Ovary (tissue), 9 donors: ENCODE results near the gene TARS3. TPM values are rescaled to one million over a fixed set of nuclear protein-coding genes. Genes with fewer than 3 reads are reported as not detected.

ENCODE experiments used
- DNase-seq, 5 donors: peaks; one replicate each; pipeline ENCODE4 v3.0.0-alpha.2; 2019 to 2020
- H3K27ac ChIP-seq, 2 donors: fragments of 200-600 bp; one replicate each; pipeline versions ENCODE4 v1.5.1 to v1.8.0; 2019 to 2022
- H3K27me3 ChIP-seq: fragments of 200-600 bp; one replicate; pipeline ENCODE4 v1.8.0; 2022
- H3K36me3 ChIP-seq: fragments of 200-600 bp; sonication (generic); one replicate; pipeline ENCODE4 v1.5.1; 2019
- H3K4me1 ChIP-seq: one replicate; pipeline ENCODE4 v1.8.1; 2013; ENCODE audit warnings: mild to moderate bottlenecking, moderate library complexity; ENCODE audit not compliant: insufficient read depth
- H3K4me3 ChIP-seq: fragments of 200-600 bp; sonication (generic); one replicate; pipeline ENCODE4 v1.5.1; 2017
- H3K9me3 ChIP-seq, 2 donors: fragments of 200-600 bp in 1 of 2; sonication (generic) in 1 of 2; one replicate each; pipeline versions ENCODE4 v1.5.1 to v1.8.1; 2013 to 2019; ENCODE audit warnings: mild to moderate bottlenecking in 1 of 2, moderate library complexity in 1 of 2
- EP300 ChIP-seq: sonication (generic); formaldehyde crosslinking; IDR thresholded peaks from one replicate; pipeline ENCODE4 v1.6.1; 2017; ENCODE audit warnings: antibody characterized with exemption
- POLR2A ChIP-seq: fragments of 450-650 bp; IDR thresholded peaks from one replicate; pipeline ENCODE4 v1.6.1; 2017; ENCODE audit warnings: antibody characterized with exemption, mild to moderate bottlenecking, moderate library complexity
- WGBS, 3 donors: extraction: QIAGEN DNeasy Blood & Tissue Kit in 1 of 3; methylation state at CpG; one replicate each; pipeline versions ENCODE4 v1.1.5 to v1.1.7; 2013 to 2017; 5-methylcytosine and 5-hydroxymethylcytosine counted together
- intact Hi-C, 4 donors: fragments of 100-400 bp; cut with DNase I; formaldehyde crosslinking; loops; one replicate each; pipeline versions ENCODE4 v1.11.0 to v1.15.1; 2022 to 2023
- polyA plus RNA-seq, 2 donors: library from polyadenylated mRNA; stranded (reverse); fragments of 200-250 nt in 1 of 2; fragments of 350-450 nt in 1 of 2; fragmentation: Illumina TruSeq in 1 of 2; extraction: RNeasy Lipid Tissue Mini Kit (QIAGEN cat#74804) in 1 of 2; gene quantifications; one replicate each; pipeline ENCODE4 v1.2.3, GENCODE V29; 2013 to 2014
- total RNA-seq, 7 donors: library from RNA; depleted of rRNA in 2 of 7; stranded (reverse); fragments of >200 nt in 2 of 7; fragmentation: NEBNext Ultra II Directional in 3 of 7; extraction: Animal tissue kit (Norgen Biotek cat#: 25700) in 3 of 7; gene quantifications; one replicate each; pipeline versions ENCODE4 v1.1.0 to v1.2.4, GENCODE V29; 2016 to 2023
- TF ChIP-seq, protein P1 (sequence below), 3 donors: fragments of 450-650 bp in 2 of 3; fragments of 200-600 bp in 1 of 3; IDR thresholded peaks; one replicate each; pipeline versions ENCODE4 v1.5.1 to v1.8.0; 2016 to 2022; ENCODE audit warnings: antibody characterized with exemption in 3 of 3, mild to moderate bottlenecking in 1 of 3
- donor health status: DM: no; HTN: no; CAD: no; lungs with moderate emphysema.
- donor health status: DM: no; HTN: no; CAD: no.
- donor health status: Bipolar disorder and iron deficiency.
- donor health status: DM: yes; HTN: yes; CAD: no.
- donor health status: DM: no; HTN: no; CAD: no.
- donor health status: DM: yes; HTN: yes; CAD: no.

The TARS3 gene
- total and polyA plus RNA-seq, 9 donors = 10.1 to 23.5 (median 15.3) TPM

- H3K27me3 ChIP-seq = no peaks in the 10 kb centered on the region
- intact Hi-C loops = no loop called here
- H3K27ac ChIP-seq = no peak overlapping the region
- H3K36me3 ChIP-seq = no peaks in the 10 kb centered on the region
- no peaks in the 10 kb centered on the region for H3K4me1 ChIP-seq
- no peaks in the 10 kb centered on the region for H3K9me3 ChIP-seq
- no peak for DNase-seq
- H3K4me3 ChIP-seq = no peak overlapping the region
- no peak for TF ChIP-seq EP300
- TF ChIP-seq, protein P1, sequence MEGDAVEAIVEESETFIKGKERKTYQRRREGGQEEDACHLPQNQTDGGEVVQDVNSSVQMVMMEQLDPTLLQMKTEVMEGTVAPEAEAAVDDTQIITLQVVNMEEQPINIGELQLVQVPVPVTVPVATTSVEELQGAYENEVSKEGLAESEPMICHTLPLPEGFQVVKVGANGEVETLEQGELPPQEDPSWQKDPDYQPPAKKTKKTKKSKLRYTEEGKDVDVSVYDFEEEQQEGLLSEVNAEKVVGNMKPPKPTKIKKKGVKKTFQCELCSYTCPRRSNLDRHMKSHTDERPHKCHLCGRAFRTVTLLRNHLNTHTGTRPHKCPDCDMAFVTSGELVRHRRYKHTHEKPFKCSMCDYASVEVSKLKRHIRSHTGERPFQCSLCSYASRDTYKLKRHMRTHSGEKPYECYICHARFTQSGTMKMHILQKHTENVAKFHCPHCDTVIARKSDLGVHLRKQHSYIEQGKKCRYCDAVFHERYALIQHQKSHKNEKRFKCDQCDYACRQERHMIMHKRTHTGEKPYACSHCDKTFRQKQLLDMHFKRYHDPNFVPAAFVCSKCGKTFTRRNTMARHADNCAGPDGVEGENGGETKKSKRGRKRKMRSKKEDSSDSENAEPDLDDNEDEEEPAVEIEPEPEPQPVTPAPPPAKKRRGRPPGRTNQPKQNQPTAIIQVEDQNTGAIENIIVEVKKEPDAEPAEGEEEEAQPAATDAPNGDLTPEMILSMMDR (IDR thresholded peaks at IDR 0.05) = no peak
- no peak for TF ChIP-seq POLR2A
- 93 to 97% (median 94%) methylated on average over 1 of the region's 1 CpG for WGBS, 3 donors
These were observed 27.4 kb downstream of the TARS3 start for GRCh38 chr15:101696829-101697228.

GRCh38 chr15:101694261-101694660, 30.0 kb downstream of the TARS3 start:
- Histone ChIP-seq H3K4me1 (no peaks in the 10 kb centered on the region), H3K4me3 (no peak overlapping the region), H3K27me3 (no peaks in the 10 kb centered on the region), H3K36me3 (no peaks in the 10 kb centered on the region), H3K9me3 (no peaks in the 10 kb centered on the region), H3K27ac (no peak overlapping the region)
- intact Hi-C loops = no loop called here
- DNase-seq = no peak
- 91 to 92% (median 92%) methylated on average over 2 of the region's 2 CpGs for WGBS, 3 donors
- no peak for TF ChIP-seq EP300
- TF ChIP-seq, protein P1 (IDR thresholded peaks at IDR 0.05) = no peak
- TF ChIP-seq POLR2A = no peak

DNA sequence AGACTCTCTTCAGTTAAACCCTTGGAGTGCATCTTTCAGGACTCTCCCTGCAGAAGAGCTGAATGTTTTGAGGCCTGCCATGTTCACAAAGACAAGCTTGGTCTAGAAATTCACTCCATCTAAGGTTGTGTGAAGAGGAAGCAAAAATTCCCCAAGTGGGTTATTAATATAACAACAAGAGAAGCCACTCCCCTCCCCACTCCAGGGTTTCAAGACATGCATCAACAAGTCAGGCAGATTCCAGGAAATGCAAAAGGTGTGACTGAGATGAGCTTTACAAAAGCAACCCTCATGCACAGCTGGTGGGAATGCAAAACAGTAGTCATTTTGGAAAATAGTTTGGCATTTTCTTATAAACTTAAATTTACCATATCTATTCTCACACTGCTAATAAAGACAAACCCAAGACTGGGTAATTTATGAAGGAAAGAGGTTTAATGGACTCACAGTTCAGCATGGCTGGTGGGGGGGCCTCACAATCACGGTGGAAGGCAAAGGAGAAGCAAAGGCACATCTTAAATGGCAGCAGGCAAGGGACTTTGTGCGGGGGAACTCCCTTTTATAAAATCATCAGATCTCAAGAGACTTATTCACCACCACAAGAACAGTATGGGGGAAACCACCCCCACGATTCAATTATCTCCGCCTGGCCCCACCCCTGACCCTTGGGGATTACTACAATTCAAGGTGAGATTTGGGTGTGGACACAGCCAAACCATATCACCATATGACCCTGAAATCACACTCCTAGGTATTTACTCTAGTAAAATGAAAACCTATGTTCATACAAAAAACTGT, 31.3 kb downstream of the TARS3 start:
- 92 to 96% (median 92%) methylated on average over 4 of the region's 4 CpGs for WGBS, 3 donors
- Histone ChIP-seq H3K9me3 (no peaks in the 10 kb centered on the region), H3K4me3 (no peak overlapping the region), H3K27ac (no peak overlapping the region), H3K4me1 (no peaks in the 10 kb centered on the region), H3K36me3 (no peaks in the 10 kb centered on the region), H3K27me3 (no peaks in the 10 kb centered on the region)
- TF ChIP-seq POLR2A (no peak), EP300 (no peak)
- TF ChIP-seq, protein P1 (IDR thresholded peaks at IDR 0.05) = no peak
- DNase-seq = no peak
- intact Hi-C loops = no loop called here

GRCh38 chr15:101689901-101690300, 34.4 kb downstream of the TARS3 start:
- intact Hi-C loops = no loop called here
- Histone ChIP-seq H3K4me1 (no peaks in the 10 kb centered on the region), H3K36me3 (no peaks in the 10 kb centered on the region), H3K27ac (no peak overlapping the region), H3K4me3 (no peak overlapping the region), H3K9me3 (no peaks in the 10 kb centered on the region), H3K27me3 (no peaks in the 10 kb centered on the region)
- DNase-seq = no peak
- WGBS, 3 donors = 89 to 96% (median 94%) methylated on average over 6 of the region's 6 CpGs
- TF ChIP-seq POLR2A = no peak
- TF ChIP-seq EP300 = no peak
- TF ChIP-seq, protein P1 (IDR thresholded peaks at IDR 0.05) = no peak
